HEK293 (cell line): ENCODE data around the gene P4HA3.

Source experiments
- CTCF ChIA-PET: fragments of 350-600 bp; formaldehyde crosslinking; extraction: SDS; loops from one replicate; lab custom pipeline; 2021; ENCODE audit warnings: antibody characterized with exemption; lab: Yijun Ruan, JAX
- POLR2A ChIA-PET: fragments of 300-600 bp; formaldehyde crosslinking; extraction: SDS; loops from one replicate; lab custom pipeline; 2020; ENCODE audit warnings: antibody characterized with exemption, inconsistent platforms; lab: Yijun Ruan, JAX
- H3K27ac ChIP-seq: fragments of 200-500 bp; sonication (Bioruptor generic); 2 replicates; pipeline ENCODE4 v1.5.1; 2014; ENCODE audit warnings: low read depth, low read length, control low read depth, inconsistent platforms; ENCODE audit errors: extremely low read depth
- H3K36me3 ChIP-seq, 2 experiments: fragments of 200-500 bp in 1 of 2; sonication (Bioruptor generic) in 1 of 2; 1 replicate in 1 of 2; 2 replicates in 1 of 2; pipeline ENCODE4 v1.5.1; 2014 to 2017; ENCODE audit warnings: inconsistent platforms in 2 of 2, low read length in 2 of 2; ENCODE audit not compliant: control insufficient read depth in 2 of 2, insufficient read depth in 1 of 2
- H3K4me1 ChIP-seq: fragments of 200-500 bp; sonication (Bioruptor generic); 2 replicates; pipeline ENCODE4 v1.5.1; 2014; ENCODE audit warnings: mild to moderate bottlenecking, low read length, inconsistent platforms; ENCODE audit not compliant: control insufficient read depth, insufficient read depth
- H3K4me3 ChIP-seq: 2 replicates; pipeline ENCODE4 v1.5.1; 2011; ENCODE audit warnings: low read depth, mild to moderate bottlenecking, control low read depth, low read length, moderate library complexity
- H3K9me3 ChIP-seq: fragments of 200-500 bp; sonication (Bioruptor generic); 2 replicates; pipeline ENCODE4 v1.5.1; 2014; ENCODE audit warnings: low read depth, low read length, inconsistent platforms; ENCODE audit not compliant: control insufficient read depth, insufficient read depth
- CTCF ChIP-seq: fragments of 450-650 bp; formaldehyde crosslinking; IDR thresholded peaks from 2 replicates; pipeline ENCODE4 v1.5.1; 2016; ENCODE audit warnings: missing biosample characterization, missing genetic modification characterization
- FEZF1 ChIP-seq: fragments of 450-650 bp; formaldehyde crosslinking; IDR thresholded peaks from 2 replicates; pipeline ENCODE4 v1.5.1; 2016; ENCODE audit warnings: missing biosample characterization, missing genetic modification characterization
- MYNN ChIP-seq: fragments of 450-650 bp; formaldehyde crosslinking; IDR thresholded peaks from 2 replicates; pipeline ENCODE4 v1.5.1; 2016; ENCODE audit warnings: missing biosample characterization, missing genetic modification characterization, borderline replicate concordance
- PRDM1 ChIP-seq: fragments of 450-650 bp; formaldehyde crosslinking; IDR thresholded peaks from 2 replicates; pipeline ENCODE4; 2016; ENCODE audit warnings: missing biosample characterization, missing genetic modification characterization
- RBAK ChIP-seq: fragments of 450-650 bp; formaldehyde crosslinking; IDR thresholded peaks from 2 replicates; pipeline ENCODE4 v1.5.1; 2016; ENCODE audit warnings: missing biosample characterization, missing genetic modification characterization
- REPIN1 ChIP-seq: fragments of 450-650 bp; formaldehyde crosslinking; IDR thresholded peaks from 2 replicates; pipeline ENCODE4 v1.5.1; 2017; ENCODE audit warnings: missing biosample characterization, missing genetic modification characterization, low read depth
- SCRT2 ChIP-seq: fragments of 450-650 bp; formaldehyde crosslinking; IDR thresholded peaks from 2 replicates; pipeline ENCODE4 v1.5.1; 2016; ENCODE audit warnings: missing biosample characterization, missing genetic modification characterization
- TRIM28 ChIP-seq: IDR thresholded peaks from 2 replicates; pipeline ENCODE4 v1.6.1; 2011; ENCODE audit warnings: low read length, control low read depth, borderline replicate concordance
- ZBTB10 ChIP-seq: fragments of 450-650 bp; formaldehyde crosslinking; IDR thresholded peaks from 2 replicates; pipeline ENCODE4 v1.5.1; 2016; ENCODE audit warnings: missing biosample characterization, missing genetic modification characterization
- ZFP37 ChIP-seq: fragments of 450-650 bp; formaldehyde crosslinking; IDR thresholded peaks from 2 replicates; pipeline ENCODE4 v1.5.1; 2016; ENCODE audit warnings: missing biosample characterization, missing genetic modification characterization
- ZIC2 ChIP-seq: fragments of 450-650 bp; formaldehyde crosslinking; IDR thresholded peaks from 2 replicates; pipeline ENCODE4 v1.5.1; 2016; ENCODE audit warnings: missing biosample characterization, missing genetic modification characterization
- ZNF138 ChIP-seq: fragments of 450-650 bp; formaldehyde crosslinking; IDR thresholded peaks from 2 replicates; pipeline ENCODE4 v1.5.1; 2016; ENCODE audit warnings: missing biosample characterization, missing genetic modification characterization, borderline replicate concordance
- ZNF155 ChIP-seq: fragments of 450-650 bp; formaldehyde crosslinking; IDR thresholded peaks from 2 replicates; pipeline ENCODE4 v1.5.1; 2016; ENCODE audit warnings: missing biosample characterization, missing genetic modification characterization
- ZNF174 ChIP-seq: fragments of 450-650 bp; formaldehyde crosslinking; IDR thresholded peaks from 2 replicates; pipeline ENCODE4 v1.5.0; 2017; ENCODE audit warnings: missing biosample characterization, mild to moderate bottlenecking, missing genetic modification characterization
- ZNF175 ChIP-seq: fragments of 450-650 bp; formaldehyde crosslinking; IDR thresholded peaks from 2 replicates; pipeline ENCODE4 v1.5.1; 2016; ENCODE audit warnings: missing biosample characterization, missing genetic modification characterization
- ZNF2 ChIP-seq: fragments of 450-650 bp; formaldehyde crosslinking; IDR thresholded peaks from 2 replicates; pipeline ENCODE4 v1.5.1; 2016; ENCODE audit warnings: missing biosample characterization, missing genetic modification characterization
- ZNF223 ChIP-seq: fragments of 450-650 bp; formaldehyde crosslinking; IDR thresholded peaks from 2 replicates; pipeline ENCODE4 v1.5.1; 2016; ENCODE audit warnings: missing biosample characterization, missing genetic modification characterization
- ZNF23 ChIP-seq: fragments of 450-650 bp; formaldehyde crosslinking; IDR thresholded peaks from 2 replicates; pipeline ENCODE4 v1.5.1; 2016; ENCODE audit warnings: missing biosample characterization, missing genetic modification characterization, borderline replicate concordance
- ZNF324 ChIP-seq: fragments of 450-650 bp; formaldehyde crosslinking; IDR thresholded peaks from 2 replicates; pipeline ENCODE4 v1.5.1; 2016; ENCODE audit warnings: missing biosample characterization, missing genetic modification characterization
- ZNF350 ChIP-seq: fragments of 450-650 bp; formaldehyde crosslinking; IDR thresholded peaks from 2 replicates; pipeline ENCODE4 v1.5.0; 2017; ENCODE audit warnings: missing biosample characterization, mild to moderate bottlenecking, missing genetic modification characterization
- ZNF354C ChIP-seq: fragments of 450-650 bp; formaldehyde crosslinking; IDR thresholded peaks from 2 replicates; pipeline ENCODE4 v1.5.1; 2016; ENCODE audit warnings: missing biosample characterization, missing genetic modification characterization, low read depth, borderline replicate concordance
- ZNF366 ChIP-seq: fragments of 450-650 bp; formaldehyde crosslinking; conservative IDR thresholded peaks from 2 replicates; pipeline ENCODE4 v1.5.1; 2016; ENCODE audit warnings: missing biosample characterization, missing genetic modification characterization
- ZNF488 ChIP-seq: fragments of 450-650 bp; formaldehyde crosslinking; IDR thresholded peaks from 2 replicates; pipeline ENCODE4 v1.5.1; 2016; ENCODE audit warnings: missing biosample characterization, missing genetic modification characterization
- ZNF548 ChIP-seq: fragments of 450-650 bp; formaldehyde crosslinking; IDR thresholded peaks from 2 replicates; pipeline ENCODE4 v1.5.1; 2016; ENCODE audit warnings: missing biosample characterization, missing genetic modification characterization
- ZNF549 ChIP-seq: fragments of 450-650 bp; IDR thresholded peaks from 2 replicates; pipeline ENCODE4 v1.5.1; 2018; ENCODE audit warnings: missing biosample characterization, missing genetic modification characterization, mild to moderate bottlenecking, inconsistent platforms, moderate library complexity
- ZNF558 ChIP-seq: fragments of 450-650 bp; formaldehyde crosslinking; IDR thresholded peaks from 2 replicates; pipeline ENCODE4 v1.5.1; 2016; ENCODE audit warnings: missing biosample characterization, missing genetic modification characterization
- ZNF626 ChIP-seq: fragments of 450-650 bp; sonication (Bioruptor Pico); formaldehyde crosslinking; IDR thresholded peaks from 2 replicates; pipeline ENCODE4 v1.5.1; 2018; ENCODE audit warnings: missing biosample characterization, missing genetic modification characterization, inconsistent platforms
- ZNF629 ChIP-seq: fragments of 450-650 bp; formaldehyde crosslinking; IDR thresholded peaks from 2 replicates; pipeline ENCODE4 v1.5.1; 2017; ENCODE audit warnings: missing biosample characterization, missing genetic modification characterization
- ZNF645 ChIP-seq: fragments of 450-650 bp; formaldehyde crosslinking; IDR thresholded peaks from 2 replicates; pipeline ENCODE4; 2016; ENCODE audit warnings: missing biosample characterization, missing genetic modification characterization
- ZNF785 ChIP-seq: fragments of 450-650 bp; formaldehyde crosslinking; IDR thresholded peaks from 2 replicates; pipeline ENCODE4 v1.5.1; 2016; ENCODE audit warnings: missing biosample characterization, missing genetic modification characterization
- TF ChIP-seq, protein P1 (sequence below): fragments of 450-650 bp; formaldehyde crosslinking; IDR thresholded peaks from 2 replicates; pipeline ENCODE4 v1.5.1; 2017; ENCODE audit warnings: missing biosample characterization, missing genetic modification characterization

The P4HA3 gene

DNA sequence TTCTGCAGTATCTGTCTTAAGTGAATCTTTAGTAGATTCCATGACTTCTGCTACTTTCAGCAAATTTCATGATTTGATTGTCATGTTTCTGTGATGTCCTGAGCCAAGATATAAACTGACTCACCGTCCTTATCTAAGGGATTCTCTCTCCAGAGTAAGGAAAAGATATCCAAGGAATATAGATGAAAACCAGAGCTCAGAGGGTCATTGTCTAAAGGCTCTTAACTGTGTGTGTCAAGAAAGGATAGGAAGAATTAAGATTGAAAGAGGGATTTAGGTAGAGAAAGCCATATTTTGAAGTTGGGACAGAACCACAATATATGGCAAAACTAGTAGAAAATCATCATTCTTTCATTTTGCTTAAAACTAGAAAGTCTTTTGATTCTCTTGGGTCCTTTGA, 89.6 kb downstream of the P4HA3 start:
- Histone ChIP-seq H3K4me1 (no peaks in the 10 kb centered on the region), H3K4me3 (no peak overlapping the region), H3K9me3 (no peaks in the 10 kb centered on the region), H3K27ac (no peak overlapping the region), H3K36me3 (peaks cover 0 to 6% of the 10 kb centered on the region in 2 experiments; a peak in 1 of 3 replicates)
- TF ChIP-seq ZBTB10 (tag by site-specific recombination): no peak
- no peak for TF ChIP-seq FEZF1 (tag by site-specific recombination)
- no peak for TF ChIP-seq ZFP37 (tag by site-specific recombination)
- no peak for TF ChIP-seq ZNF645 (tag by site-specific recombination)
- TF ChIP-seq PRDM1 (tag by site-specific recombination): no peak
- TF ChIP-seq MYNN (tag by site-specific recombination): no peak
- TF ChIP-seq ZNF2: no peak
- TF ChIP-seq SCRT2 (tag by site-specific recombination): no peak
- no peak for TF ChIP-seq ZNF488 (tag by site-specific recombination)
- TF ChIP-seq ZNF223 (tag by site-specific recombination): no peak
- TF ChIP-seq ZNF354C (tag by site-specific recombination): no peak
- TF ChIP-seq ZNF175 (tag by site-specific recombination): no peak
- no peak for TF ChIP-seq ZNF324 (tag by site-specific recombination)
- no peak for TF ChIP-seq TRIM28
- TF ChIP-seq ZNF548: no peak
- no peak for TF ChIP-seq ZNF366
- TF ChIP-seq CTCF: no peak
- TF ChIP-seq RBAK (tag by site-specific recombination): no peak
- no peak for TF ChIP-seq REPIN1 (tag by site-specific recombination)
- TF ChIP-seq ZIC2 (tag by site-specific recombination): no peak
- CTCF ChIA-PET: interaction anchor here (0.9 kb wide), 1 partner anchor 412 kb away, joined by 4 read pairs; no protein-coding TSS in a partner anchor
- POLR2A ChIA-PET: no interaction called here

- POLR2A ChIA-PET: no interaction called here
- H3K27ac ChIP-seq: no peak overlapping the region
- CTCF ChIA-PET: interaction anchor here (1.2 kb wide), 1 partner anchor 24 kb away, joined by 3 read pairs; no protein-coding TSS in a partner anchor
- TF ChIP-seq ZNF350 (tag by site-specific recombination) (no peak), ZNF549 (tag by site-specific recombination) (no peak), ZNF626 (tag by site-specific recombination) (no peak), ZNF174 (no peak), ZNF155 (tag by site-specific recombination) (no peak), ZNF785 (tag by site-specific recombination) (no peak), ZNF629 (tag by site-specific recombination) (no peak), ZNF23 (tag by site-specific recombination) (no peak), ZNF138 (no peak), ZNF558 (tag by site-specific recombination) (no peak)
- TF ChIP-seq, protein P1, sequence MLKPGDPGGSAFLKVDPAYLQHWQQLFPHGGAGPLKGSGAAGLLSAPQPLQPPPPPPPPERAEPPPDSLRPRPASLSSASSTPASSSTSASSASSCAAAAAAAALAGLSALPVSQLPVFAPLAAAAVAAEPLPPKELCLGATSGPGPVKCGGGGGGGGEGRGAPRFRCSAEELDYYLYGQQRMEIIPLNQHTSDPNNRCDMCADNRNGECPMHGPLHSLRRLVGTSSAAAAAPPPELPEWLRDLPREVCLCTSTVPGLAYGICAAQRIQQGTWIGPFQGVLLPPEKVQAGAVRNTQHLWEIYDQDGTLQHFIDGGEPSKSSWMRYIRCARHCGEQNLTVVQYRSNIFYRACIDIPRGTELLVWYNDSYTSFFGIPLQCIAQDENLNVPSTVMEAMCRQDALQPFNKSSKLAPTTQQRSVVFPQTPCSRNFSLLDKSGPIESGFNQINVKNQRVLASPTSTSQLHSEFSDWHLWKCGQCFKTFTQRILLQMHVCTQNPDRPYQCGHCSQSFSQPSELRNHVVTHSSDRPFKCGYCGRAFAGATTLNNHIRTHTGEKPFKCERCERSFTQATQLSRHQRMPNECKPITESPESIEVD: peak; percentile 72
These were observed 91.1 kb downstream of the P4HA3 start for GRCh38 chr11:74220376-74220775.

More at GRCh38 chr11:74220376-74220775, 91.1 kb downstream of the P4HA3 start:
- Histone ChIP-seq H3K36me3 (peaks cover 0 to 3% of the 10 kb centered on the region in 2 experiments; a peak in 1 of 3 replicates), H3K4me1 (no peaks in the 10 kb centered on the region), H3K4me3 (no peak overlapping the region), H3K9me3 (no peaks in the 10 kb centered on the region)
